HEK293 (cell line): ENCODE results near the gene NRP1.

ENCODE experiments used
- CTCF ChIA-PET: fragments of 350-600 bp; formaldehyde crosslinking; extraction: SDS; loops from one replicate; lab custom pipeline; 2021; ENCODE audit warnings: antibody characterized with exemption; lab: Yijun Ruan, JAX
- POLR2A ChIA-PET: fragments of 300-600 bp; formaldehyde crosslinking; extraction: SDS; loops from one replicate; lab custom pipeline; 2020; ENCODE audit warnings: antibody characterized with exemption, inconsistent platforms; lab: Yijun Ruan, JAX
- H3K27ac ChIP-seq: fragments of 200-500 bp; sonication (Bioruptor generic); 2 replicates; pipeline ENCODE4 v1.5.1; 2014; ENCODE audit warnings: low read depth, low read length, control low read depth, inconsistent platforms; ENCODE audit errors: extremely low read depth
- H3K36me3 ChIP-seq, 2 experiments: fragments of 200-500 bp in 1 of 2; sonication (Bioruptor generic) in 1 of 2; 1 replicate in 1 of 2; 2 replicates in 1 of 2; pipeline ENCODE4 v1.5.1; 2014 to 2017; ENCODE audit warnings: inconsistent platforms in 2 of 2, low read length in 2 of 2; ENCODE audit not compliant: control insufficient read depth in 2 of 2, insufficient read depth in 1 of 2
- H3K4me1 ChIP-seq: fragments of 200-500 bp; sonication (Bioruptor generic); 2 replicates; pipeline ENCODE4 v1.5.1; 2014; ENCODE audit warnings: mild to moderate bottlenecking, low read length, inconsistent platforms; ENCODE audit not compliant: control insufficient read depth, insufficient read depth
- H3K4me3 ChIP-seq: 2 replicates; pipeline ENCODE4 v1.5.1; 2011; ENCODE audit warnings: low read depth, mild to moderate bottlenecking, control low read depth, low read length, moderate library complexity
- H3K9me3 ChIP-seq: fragments of 200-500 bp; sonication (Bioruptor generic); 2 replicates; pipeline ENCODE4 v1.5.1; 2014; ENCODE audit warnings: low read depth, low read length, inconsistent platforms; ENCODE audit not compliant: control insufficient read depth, insufficient read depth
- BCL11B ChIP-seq: fragments of 450-650 bp; formaldehyde crosslinking; IDR thresholded peaks from 2 replicates; pipeline ENCODE4 v1.5.1; 2016; ENCODE audit warnings: low read depth, missing biosample characterization, missing genetic modification characterization
- GLI4 ChIP-seq: fragments of 450-650 bp; formaldehyde crosslinking; IDR thresholded peaks from 2 replicates; pipeline ENCODE4 v1.5.1; 2016; ENCODE audit warnings: missing biosample characterization, missing genetic modification characterization
- KLF8 ChIP-seq: fragments of 450-650 bp; formaldehyde crosslinking; IDR thresholded peaks from 2 replicates; pipeline ENCODE4 v1.5.1; 2016; ENCODE audit warnings: missing biosample characterization, missing genetic modification characterization
- KLF9 ChIP-seq: fragments of 450-650 bp; formaldehyde crosslinking; IDR thresholded peaks from 2 replicates; pipeline ENCODE4 v1.5.1; 2016; ENCODE audit warnings: missing biosample characterization, missing genetic modification characterization, low read depth
- OSR2 ChIP-seq: fragments of 450-650 bp; formaldehyde crosslinking; IDR thresholded peaks from 2 replicates; pipeline ENCODE4 v1.5.1; 2016; ENCODE audit warnings: missing biosample characterization, missing genetic modification characterization
- ZNF112 ChIP-seq: fragments of 450-650 bp; formaldehyde crosslinking; IDR thresholded peaks from 2 replicates; pipeline ENCODE4 v1.5.0; 2017; ENCODE audit warnings: missing biosample characterization, missing genetic modification characterization
- ZNF140 ChIP-seq: fragments of 450-650 bp; formaldehyde crosslinking; IDR thresholded peaks from 2 replicates; pipeline ENCODE4 v1.5.1; 2016; ENCODE audit warnings: missing biosample characterization, missing genetic modification characterization
- ZNF155 ChIP-seq: fragments of 450-650 bp; formaldehyde crosslinking; IDR thresholded peaks from 2 replicates; pipeline ENCODE4 v1.5.1; 2016; ENCODE audit warnings: missing biosample characterization, missing genetic modification characterization
- ZNF184 ChIP-seq: fragments of 450-650 bp; IDR thresholded peaks from 2 replicates; pipeline ENCODE4 v1.5.1; 2018; ENCODE audit warnings: missing biosample characterization, mild to moderate bottlenecking, missing genetic modification characterization
- ZNF221 ChIP-seq: fragments of 450-650 bp; formaldehyde crosslinking; IDR thresholded peaks from 2 replicates; pipeline ENCODE4 v1.5.1; 2017; ENCODE audit warnings: missing biosample characterization, missing genetic modification characterization, borderline replicate concordance
- ZNF23 ChIP-seq: fragments of 450-650 bp; formaldehyde crosslinking; IDR thresholded peaks from 2 replicates; pipeline ENCODE4 v1.5.1; 2016; ENCODE audit warnings: missing biosample characterization, missing genetic modification characterization, borderline replicate concordance
- ZNF239 ChIP-seq: fragments of 450-650 bp; formaldehyde crosslinking; IDR thresholded peaks from 2 replicates; pipeline ENCODE4 v1.5.1; 2016; ENCODE audit warnings: missing biosample characterization, missing genetic modification characterization
- ZNF324 ChIP-seq: fragments of 450-650 bp; formaldehyde crosslinking; IDR thresholded peaks from 2 replicates; pipeline ENCODE4 v1.5.1; 2016; ENCODE audit warnings: missing biosample characterization, missing genetic modification characterization
- ZNF354C ChIP-seq: fragments of 450-650 bp; formaldehyde crosslinking; IDR thresholded peaks from 2 replicates; pipeline ENCODE4 v1.5.1; 2016; ENCODE audit warnings: missing biosample characterization, missing genetic modification characterization, low read depth, borderline replicate concordance
- ZNF366 ChIP-seq: fragments of 450-650 bp; formaldehyde crosslinking; conservative IDR thresholded peaks from 2 replicates; pipeline ENCODE4 v1.5.1; 2016; ENCODE audit warnings: missing biosample characterization, missing genetic modification characterization
- ZNF391 ChIP-seq: fragments of 450-650 bp; formaldehyde crosslinking; IDR thresholded peaks from 2 replicates; pipeline ENCODE4 v1.5.1; 2016; ENCODE audit warnings: low read depth, missing biosample characterization, missing genetic modification characterization, borderline replicate concordance
- ZNF404 ChIP-seq: fragments of 450-650 bp; formaldehyde crosslinking; IDR thresholded peaks from 2 replicates; pipeline ENCODE4 v1.5.1; 2017; ENCODE audit warnings: missing biosample characterization, missing genetic modification characterization
- ZNF501 ChIP-seq: fragments of 450-650 bp; formaldehyde crosslinking; IDR thresholded peaks from 2 replicates; pipeline ENCODE4 v1.5.1; 2016; ENCODE audit warnings: missing biosample characterization, missing genetic modification characterization
- ZNF561 ChIP-seq: fragments of 450-650 bp; IDR thresholded peaks from 2 replicates; pipeline ENCODE4 v1.5.1; 2018; ENCODE audit warnings: missing biosample characterization, missing genetic modification characterization, borderline replicate concordance
- ZNF621 ChIP-seq: fragments of 450-650 bp; formaldehyde crosslinking; IDR thresholded peaks from 2 replicates; pipeline ENCODE4 v1.5.1; 2017; ENCODE audit warnings: missing biosample characterization, missing genetic modification characterization
- ZNF626 ChIP-seq: fragments of 450-650 bp; sonication (Bioruptor Pico); formaldehyde crosslinking; IDR thresholded peaks from 2 replicates; pipeline ENCODE4 v1.5.1; 2018; ENCODE audit warnings: missing biosample characterization, missing genetic modification characterization, inconsistent platforms
- ZNF837 ChIP-seq: fragments of 450-650 bp; formaldehyde crosslinking; IDR thresholded peaks from 2 replicates; pipeline ENCODE4 v1.5.1; 2016; ENCODE audit warnings: missing biosample characterization, missing genetic modification characterization
- ZSCAN23 ChIP-seq: fragments of 450-650 bp; formaldehyde crosslinking; IDR thresholded peaks from 2 replicates; pipeline ENCODE4 v1.5.1; 2016; ENCODE audit warnings: missing biosample characterization, missing genetic modification characterization
- TF ChIP-seq, protein P1 (sequence below): fragments of 450-650 bp; formaldehyde crosslinking; IDR thresholded peaks from 2 replicates; pipeline ENCODE4 v1.5.1; 2016; ENCODE audit warnings: missing biosample characterization, missing genetic modification characterization
- TF ChIP-seq, protein P2 (sequence below): fragments of 450-650 bp; formaldehyde crosslinking; IDR thresholded peaks from 2 replicates; pipeline ENCODE4 v1.5.1; 2016; ENCODE audit warnings: missing biosample characterization, missing genetic modification characterization
- TF ChIP-seq, protein P3 (sequence below): fragments of 450-650 bp; formaldehyde crosslinking; IDR thresholded peaks from 2 replicates; pipeline ENCODE4 v1.5.1; 2016; ENCODE audit warnings: missing biosample characterization, missing genetic modification characterization
- TF ChIP-seq, protein P4 (sequence below): fragments of 450-650 bp; formaldehyde crosslinking; IDR thresholded peaks from 2 replicates; pipeline ENCODE4 v1.5.1; 2017; ENCODE audit warnings: missing biosample characterization, missing genetic modification characterization
- TF ChIP-seq, protein P5 (sequence below): fragments of 450-650 bp; formaldehyde crosslinking; IDR thresholded peaks from 2 replicates; pipeline ENCODE4 v1.5.1; 2016; ENCODE audit warnings: missing biosample characterization, missing genetic modification characterization

NRP1 gene

DNA sequence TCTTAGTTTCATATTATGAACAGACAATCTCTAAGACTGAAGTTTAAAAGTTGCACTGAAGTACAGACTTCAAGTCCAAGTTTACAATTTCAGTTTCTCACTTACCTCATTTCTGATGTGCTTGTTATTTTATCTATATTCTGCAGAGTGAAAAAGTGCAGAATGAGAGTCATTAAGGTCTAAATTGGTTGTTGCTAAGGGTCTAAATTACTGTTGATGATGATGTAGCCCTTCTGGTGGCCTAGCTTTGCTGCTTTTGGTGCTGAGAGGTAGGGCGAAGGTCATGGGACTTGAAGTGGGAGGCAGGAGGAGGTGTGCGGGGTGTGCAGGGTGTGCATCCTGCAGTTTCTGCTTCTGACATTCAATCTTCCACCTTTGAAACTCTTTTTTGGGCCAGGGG lies 38.8 kb upstream of the NRP1 start:
- H3K36me3 ChIP-seq, result no peaks in the 10 kb centered on the region
- TF ChIP-seq ZNF155, result no peak
- TF ChIP-seq, protein P1, sequence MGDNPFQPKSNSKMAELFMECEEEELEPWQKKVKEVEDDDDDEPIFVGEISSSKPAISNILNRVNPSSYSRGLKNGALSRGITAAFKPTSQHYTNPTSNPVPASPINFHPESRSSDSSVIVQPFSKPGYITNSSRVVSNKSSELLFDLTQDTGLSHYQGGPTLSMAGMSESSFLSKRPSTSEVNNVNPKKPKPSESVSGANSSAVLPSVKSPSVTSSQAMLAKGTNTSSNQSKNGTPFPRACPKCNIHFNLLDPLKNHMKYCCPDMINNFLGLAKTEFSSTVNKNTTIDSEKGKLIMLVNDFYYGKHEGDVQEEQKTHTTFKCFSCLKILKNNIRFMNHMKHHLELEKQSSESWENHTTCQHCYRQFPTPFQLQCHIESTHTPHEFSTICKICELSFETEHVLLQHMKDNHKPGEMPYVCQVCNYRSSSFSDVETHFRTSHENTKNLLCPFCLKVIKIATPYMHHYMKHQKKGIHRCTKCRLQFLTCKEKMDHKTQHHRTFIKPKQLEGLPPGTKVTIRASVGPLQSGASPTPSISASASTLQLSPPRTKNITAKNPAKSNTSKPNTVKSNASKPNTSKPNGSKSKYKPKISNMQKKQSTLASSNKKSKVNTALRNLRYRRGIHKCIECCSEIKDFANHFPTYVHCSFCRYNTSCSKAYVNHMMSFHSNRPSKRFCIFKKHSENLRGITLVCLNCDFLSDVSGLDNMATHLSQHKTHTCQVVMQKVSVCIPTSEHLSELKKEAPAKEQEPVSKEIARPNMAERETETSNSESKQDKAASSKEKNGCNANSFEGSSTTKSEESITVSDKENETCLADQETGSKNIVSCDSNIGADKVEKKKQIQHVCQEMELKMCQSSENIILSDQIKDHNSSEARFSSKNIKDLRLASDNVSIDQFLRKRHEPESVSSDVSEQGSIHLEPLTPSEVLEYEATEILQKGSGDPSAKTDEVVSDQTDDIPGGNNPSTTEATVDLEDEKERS (tag by site-specific recombination), result no peak
- no peak for TF ChIP-seq ZNF621 (tag by site-specific recombination)
- TF ChIP-seq ZNF184 (tag by site-specific recombination), result no peak
- TF ChIP-seq ZNF239 (tag by site-specific recombination), result no peak
- TF ChIP-seq, protein P2, sequence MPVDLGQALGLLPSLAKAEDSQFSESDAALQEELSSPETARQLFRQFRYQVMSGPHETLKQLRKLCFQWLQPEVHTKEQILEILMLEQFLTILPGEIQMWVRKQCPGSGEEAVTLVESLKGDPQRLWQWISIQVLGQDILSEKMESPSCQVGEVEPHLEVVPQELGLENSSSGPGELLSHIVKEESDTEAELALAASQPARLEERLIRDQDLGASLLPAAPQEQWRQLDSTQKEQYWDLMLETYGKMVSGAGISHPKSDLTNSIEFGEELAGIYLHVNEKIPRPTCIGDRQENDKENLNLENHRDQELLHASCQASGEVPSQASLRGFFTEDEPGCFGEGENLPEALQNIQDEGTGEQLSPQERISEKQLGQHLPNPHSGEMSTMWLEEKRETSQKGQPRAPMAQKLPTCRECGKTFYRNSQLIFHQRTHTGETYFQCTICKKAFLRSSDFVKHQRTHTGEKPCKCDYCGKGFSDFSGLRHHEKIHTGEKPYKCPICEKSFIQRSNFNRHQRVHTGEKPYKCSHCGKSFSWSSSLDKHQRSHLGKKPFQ, result no peak
- no peak for TF ChIP-seq BCL11B (tag by site-specific recombination)
- TF ChIP-seq ZNF23, result no peak
- TF ChIP-seq, protein P3, sequence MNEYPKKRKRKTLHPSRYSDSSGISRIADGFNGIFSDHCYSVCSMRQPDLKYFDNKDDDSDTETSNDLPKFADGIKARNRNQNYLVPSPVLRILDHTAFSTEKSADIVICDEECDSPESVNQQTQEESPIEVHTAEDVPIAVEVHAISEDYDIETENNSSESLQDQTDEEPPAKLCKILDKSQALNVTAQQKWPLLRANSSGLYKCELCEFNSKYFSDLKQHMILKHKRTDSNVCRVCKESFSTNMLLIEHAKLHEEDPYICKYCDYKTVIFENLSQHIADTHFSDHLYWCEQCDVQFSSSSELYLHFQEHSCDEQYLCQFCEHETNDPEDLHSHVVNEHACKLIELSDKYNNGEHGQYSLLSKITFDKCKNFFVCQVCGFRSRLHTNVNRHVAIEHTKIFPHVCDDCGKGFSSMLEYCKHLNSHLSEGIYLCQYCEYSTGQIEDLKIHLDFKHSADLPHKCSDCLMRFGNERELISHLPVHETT, result no peak
- no peak for TF ChIP-seq ZNF501 (tag by site-specific recombination)
- TF ChIP-seq ZNF561 (tag by site-specific recombination), result no peak
- TF ChIP-seq KLF8, result no peak
- no peak for TF ChIP-seq ZSCAN23 (tag by site-specific recombination)
- TF ChIP-seq, all 188 proteins: peak for 0
- ChIA-PET POLR2A (no interaction called here), CTCF (no interaction called here)
- no peaks in the 10 kb centered on the region for H3K9me3 ChIP-seq
- H3K4me1 ChIP-seq, result 0 out of 2 replicates have a peak, but pooled peaks cover 2% of the 10 kb centered on the region
- H3K4me3 ChIP-seq, result no peak overlapping the region
- H3K27ac ChIP-seq, result no peak overlapping the region

DNA sequence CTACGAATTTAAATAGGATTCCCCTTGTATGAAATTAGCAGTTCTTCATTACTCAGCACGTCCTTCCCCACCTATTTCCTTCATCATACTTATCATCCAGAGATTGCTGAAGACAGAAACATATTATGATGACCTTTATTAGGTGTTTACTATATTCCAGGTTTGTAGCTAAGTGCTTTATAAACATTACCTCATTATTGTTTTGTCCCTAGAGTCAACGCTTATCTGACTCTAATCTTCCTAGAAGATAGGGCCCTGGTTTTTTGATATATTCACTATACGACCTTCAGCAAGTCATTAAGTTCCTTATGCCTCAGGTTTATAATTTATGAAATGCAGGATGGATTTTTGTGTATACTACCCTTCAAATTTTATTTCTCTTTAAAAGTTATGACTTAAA lies 36.8 kb upstream of the NRP1 start:
- ChIA-PET CTCF (interaction anchor here (0.7 to 1.1 kb wide), 2 partner anchors 116 to 178 kb away, joined by 3 to 6 read pairs; no protein-coding TSS in a partner anchor), POLR2A (no interaction called here)
- no peaks in the 10 kb centered on the region for H3K9me3 ChIP-seq
- no peak overlapping the region for H3K27ac ChIP-seq
- 0 out of 2 replicates have a peak, but pooled peaks cover 2% of the 10 kb centered on the region for H3K4me1 ChIP-seq
- H3K4me3 ChIP-seq, result no peak overlapping the region
- H3K36me3 ChIP-seq, result no peaks in the 10 kb centered on the region
- no peak for TF ChIP-seq ZNF404
- peak; percentile 27; the same call in 1 of the 2 replicates for TF ChIP-seq OSR2 (tag by site-specific recombination)
- no peak for TF ChIP-seq ZNF184 (tag by site-specific recombination)
- TF ChIP-seq ZNF140 (tag by site-specific recombination), result no peak
- no peak for TF ChIP-seq ZNF391
- TF ChIP-seq, protein P4, sequence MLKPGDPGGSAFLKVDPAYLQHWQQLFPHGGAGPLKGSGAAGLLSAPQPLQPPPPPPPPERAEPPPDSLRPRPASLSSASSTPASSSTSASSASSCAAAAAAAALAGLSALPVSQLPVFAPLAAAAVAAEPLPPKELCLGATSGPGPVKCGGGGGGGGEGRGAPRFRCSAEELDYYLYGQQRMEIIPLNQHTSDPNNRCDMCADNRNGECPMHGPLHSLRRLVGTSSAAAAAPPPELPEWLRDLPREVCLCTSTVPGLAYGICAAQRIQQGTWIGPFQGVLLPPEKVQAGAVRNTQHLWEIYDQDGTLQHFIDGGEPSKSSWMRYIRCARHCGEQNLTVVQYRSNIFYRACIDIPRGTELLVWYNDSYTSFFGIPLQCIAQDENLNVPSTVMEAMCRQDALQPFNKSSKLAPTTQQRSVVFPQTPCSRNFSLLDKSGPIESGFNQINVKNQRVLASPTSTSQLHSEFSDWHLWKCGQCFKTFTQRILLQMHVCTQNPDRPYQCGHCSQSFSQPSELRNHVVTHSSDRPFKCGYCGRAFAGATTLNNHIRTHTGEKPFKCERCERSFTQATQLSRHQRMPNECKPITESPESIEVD (tag by site-specific recombination), result peak; percentile 33; the same call in 1 of the 2 replicates
- no peak for TF ChIP-seq ZNF837 (tag by site-specific recombination)
- no peak for TF ChIP-seq ZNF112 (tag by site-specific recombination)
- TF ChIP-seq ZNF366 (tag by site-specific recombination), result 0 out of 2 replicates have a peak, but pooled peaks have one; percentile 31
- TF ChIP-seq, protein P5, sequence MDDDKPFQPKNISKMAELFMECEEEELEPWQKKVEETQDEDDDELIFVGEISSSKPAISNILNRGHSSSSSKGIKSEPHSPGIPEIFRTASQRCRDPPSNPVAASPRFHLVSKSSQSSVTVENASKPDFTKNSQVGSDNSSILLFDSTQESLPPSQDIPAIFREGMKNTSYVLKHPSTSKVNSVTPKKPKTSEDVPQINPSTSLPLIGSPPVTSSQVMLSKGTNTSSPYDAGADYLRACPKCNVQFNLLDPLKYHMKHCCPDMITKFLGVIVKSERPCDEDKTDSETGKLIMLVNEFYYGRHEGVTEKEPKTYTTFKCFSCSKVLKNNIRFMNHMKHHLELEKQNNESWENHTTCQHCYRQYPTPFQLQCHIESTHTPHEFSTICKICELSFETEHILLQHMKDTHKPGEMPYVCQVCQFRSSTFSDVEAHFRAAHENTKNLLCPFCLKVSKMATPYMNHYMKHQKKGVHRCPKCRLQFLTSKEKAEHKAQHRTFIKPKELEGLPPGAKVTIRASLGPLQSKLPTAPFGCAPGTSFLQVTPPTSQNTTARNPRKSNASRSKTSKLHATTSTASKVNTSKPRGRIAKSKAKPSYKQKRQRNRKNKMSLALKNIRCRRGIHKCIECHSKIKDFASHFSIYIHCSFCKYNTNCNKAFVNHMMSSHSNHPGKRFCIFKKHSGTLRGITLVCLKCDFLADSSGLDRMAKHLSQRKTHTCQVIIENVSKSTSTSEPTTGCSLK, result no peak
- no peak for TF ChIP-seq ZNF324 (tag by site-specific recombination)
- no peak for TF ChIP-seq ZNF354C (tag by site-specific recombination)
- no peak for TF ChIP-seq ZNF626 (tag by site-specific recombination)
- no peak for TF ChIP-seq GLI4 (tag by site-specific recombination)
- TF ChIP-seq ZNF221 (tag by site-specific recombination), result no peak
- no peak for TF ChIP-seq KLF9 (tag by site-specific recombination)
